NCI-H345 treated with DMSO at 0.1 percent for 48 hours (cell line): Measurements from ENCODE around the gene CTLA4.
"Not testable (repeated sequence)": the region's sequence is repeated elsewhere in the genome, so short reads cannot be mapped to it uniquely, and the experiment has no call there.

Experiments
- DNase-seq: peaks from one replicate; lab custom pipeline; 2025; ENCODE audit not compliant: unreplicated experiment; lab: John Stamatoyannopoulos, UW

Gene CTLA4

GRCh38 chr2:203855274-203855673 lies 12.3 kb upstream of the CTLA4 start:
- DNase-seq: no peak

GRCh38 chr2:203857656-203858055 lies 9.9 kb upstream of the CTLA4 start:
- DNase-seq: no peak

GRCh38 chr2:203858176-203858575 lies 9.4 kb upstream of the CTLA4 start:
- no peak for DNase-seq

GRCh38 chr2:203859030-203859789 lies 8.4 kb upstream of the CTLA4 start:
- DNase-seq: no peak

- no peak for DNase-seq
These were observed 6.4 kb upstream of the CTLA4 start for GRCh38 chr2:203861197-203861596.

- DNase-seq: no peak
These were observed 6.0 kb upstream of the CTLA4 start for GRCh38 chr2:203861607-203862006.

GRCh38 chr2:203869223-203870042 lies 1.9 kb downstream of the CTLA4 start:
- peak; percentile 69 for DNase-seq

GRCh38 chr2:203870481-203870880 lies 2.9 kb downstream of the CTLA4 start:
- no peak for DNase-seq

GRCh38 chr2:203870941-203871340 lies 3.4 kb downstream of the CTLA4 start:
- no peak for DNase-seq

GRCh38 chr2:203871371-203871983 lies 3.9 kb downstream of the CTLA4 start:
- no peak for DNase-seq

- no peak for DNase-seq
These were observed 5.9 kb downstream of the CTLA4 start for GRCh38 chr2:203873461-203873860.

- no peak for DNase-seq
These were observed 6.5 kb downstream of the CTLA4 start for GRCh38 chr2:203873921-203874631.

GRCh38 chr2:203875471-203875870 lies 7.9 kb downstream of the CTLA4 start:
- DNase-seq: no peak

GRCh38 chr2:203876328-203876727 lies 8.8 kb downstream of the CTLA4 start:
- DNase-seq: no peak

GRCh38 chr2:203878063-203878462 lies 10.5 kb downstream of the CTLA4 start:
- DNase-seq: no peak

- no peak for DNase-seq
These were observed 13.1 kb downstream of the CTLA4 start for GRCh38 chr2:203880557-203881125.

- DNase-seq: not testable (repeated sequence)
These were observed 13.6 kb downstream of the CTLA4 start for GRCh38 chr2:203881185-203881584.

GRCh38 chr2:203882551-203882950 lies 15.0 kb downstream of the CTLA4 start:
- no peak for DNase-seq

- DNase-seq: no peak
These were observed 19.1 kb downstream of the CTLA4 start for GRCh38 chr2:203886661-203887151.

- no peak for DNase-seq
These were observed 20.1 kb downstream of the CTLA4 start for GRCh38 chr2:203887677-203888076.

GRCh38 chr2:203889542-203889941 lies 22.0 kb downstream of the CTLA4 start:
- DNase-seq: no peak
